SJSA1 (cell line): ENCODE data around the gene CDIP1. TPM values are rescaled to one million over a fixed set of nuclear protein-coding genes. Genes with fewer than 3 reads are reported as not detected.
A peak's percentile ranks its signal among the peaks of the same experiment; 100 is the strongest.
"Not testable (repeated sequence)": the region's sequence is repeated elsewhere in the genome, so short reads cannot be mapped to it uniquely, and the experiment has no call there.

Experiments
- DNase-seq, 2 experiments: peaks; one replicate each; pipeline ENCODE4 v3.0.0-alpha.2; 2015 to 2020; ENCODE audit warnings: low spot score in 2 of 2, low read depth in 1 of 2
- H3K27ac ChIP-seq: fragments of 250-450 bp; sonication (Bioruptor Pico); 2 replicates; pipeline ENCODE4 v1.5.1; 2020; ENCODE audit warnings: mild to moderate bottlenecking, moderate library complexity
- H3K27me3 ChIP-seq: fragments of 250-450 bp; sonication (Bioruptor Pico); replicated peaks from 2 replicates; pipeline ENCODE4 v1.5.1; 2020; ENCODE audit warnings: mild to moderate bottlenecking, moderate library complexity
- H3K36me3 ChIP-seq: fragments of 250-450 bp; sonication (Bioruptor Pico); 2 replicates; pipeline ENCODE4 v1.5.1; 2020; ENCODE audit warnings: mild to moderate bottlenecking
- H3K4me1 ChIP-seq: fragments of 250-450 bp; sonication (Bioruptor Pico); replicated peaks from 2 replicates; pipeline ENCODE4 v1.6.1; 2021; ENCODE audit warnings: mild to moderate bottlenecking
- H3K4me3 ChIP-seq: fragments of 250-450 bp; sonication (Bioruptor Pico); 2 replicates; pipeline ENCODE4 v1.5.1; 2020; ENCODE audit warnings: mild to moderate bottlenecking
- H3K9me3 ChIP-seq: fragments of 250-450 bp; sonication (Bioruptor Pico); replicated peaks from 2 replicates; pipeline ENCODE4 v1.5.1; 2020; ENCODE audit warnings: mild to moderate bottlenecking
- total RNA-seq: library from RNA; depleted of rRNA; stranded (reverse); fragments of >200 nt; shearing (Covaris generic); gene quantifications from 2 replicates; pipeline ENCODE4 v1.2.3, GENCODE V29; 2014; rRNA removed

Gene CDIP1
- 5.1 and 7.9 TPM in 2 replicates for total RNA-seq

- no peaks in the 10 kb centered on the region for H3K27me3 ChIP-seq
- no peak within 1 kb of the TSS for H3K27ac ChIP-seq
These were observed at the start of gene CDIP1 for GRCh38 chr16:4538350-4539235. Gene CDIP1 (minus strand): TSS chr16:4538773. CDS start chr16:4514130, 24,643 bp downstream.

DNA sequence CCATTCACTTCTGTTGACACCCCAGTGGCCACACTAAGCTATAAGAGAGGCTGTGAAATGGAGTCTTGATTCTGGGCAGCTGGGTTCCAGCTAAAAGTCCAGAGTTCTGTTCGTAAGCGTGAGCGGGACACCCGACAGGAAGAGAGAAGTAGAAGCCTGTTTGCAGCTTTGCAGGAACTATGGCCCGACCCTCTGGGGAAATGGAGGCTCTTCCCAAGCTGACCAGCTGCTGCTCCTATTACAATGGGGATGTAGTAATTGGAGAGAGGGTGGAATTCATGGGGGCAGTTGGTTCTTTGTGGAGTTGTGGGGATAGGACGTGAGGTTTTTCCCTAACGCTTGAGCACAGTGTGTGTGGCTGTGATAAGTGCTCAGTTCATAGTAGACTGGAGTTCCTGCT lies 47.7 kb upstream of the CDIP1 start:
- Histone ChIP-seq H3K27ac (no peak overlapping the region), H3K4me1 (no peaks in the 10 kb centered on the region), H3K36me3 (no peaks in the 10 kb centered on the region), H3K4me3 (no peak overlapping the region), H3K27me3 (no peaks in the 10 kb centered on the region; the same call in 1 of the 2 replicates), H3K9me3 (peaks cover 3% of the 10 kb centered on the region; the same call in 1 of the 2 replicates)
- DNase-seq: no peak

More at GRCh38 chr16:4538350-4539235, at the start of gene CDIP1:
- Histone ChIP-seq H3K9me3 (peaks cover 15% of the 10 kb centered on the region), H3K36me3 (no peaks in the 10 kb centered on the region), H3K4me3 (peak within 1 kb of the TSS; percentile 49), H3K4me1 (peaks cover 12% of the 10 kb centered on the region)
- DNase-seq: peak; percentile 91 to 95

DNA sequence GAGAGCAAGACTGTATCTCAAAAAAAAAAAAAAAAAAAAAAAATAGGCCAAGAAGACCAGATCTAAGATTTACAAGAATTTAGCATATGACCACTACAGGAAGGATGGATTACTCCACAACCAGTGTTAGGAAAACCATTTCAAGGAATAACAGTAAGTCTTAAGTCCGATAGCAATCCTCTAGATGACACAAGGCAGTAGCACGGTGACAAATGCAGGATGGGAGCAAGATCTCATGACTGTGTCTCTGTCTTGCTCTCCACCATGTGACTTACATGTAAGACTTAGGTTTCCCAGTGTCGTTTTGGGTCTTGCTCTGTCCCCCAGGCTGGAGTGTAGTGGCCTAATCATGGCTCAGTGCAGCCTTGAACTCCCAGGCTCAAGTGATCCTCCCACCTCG lies 45.3 kb upstream of the CDIP1 start:
- no peak overlapping the region for H3K27ac ChIP-seq
- DNase-seq: no peak

DNA sequence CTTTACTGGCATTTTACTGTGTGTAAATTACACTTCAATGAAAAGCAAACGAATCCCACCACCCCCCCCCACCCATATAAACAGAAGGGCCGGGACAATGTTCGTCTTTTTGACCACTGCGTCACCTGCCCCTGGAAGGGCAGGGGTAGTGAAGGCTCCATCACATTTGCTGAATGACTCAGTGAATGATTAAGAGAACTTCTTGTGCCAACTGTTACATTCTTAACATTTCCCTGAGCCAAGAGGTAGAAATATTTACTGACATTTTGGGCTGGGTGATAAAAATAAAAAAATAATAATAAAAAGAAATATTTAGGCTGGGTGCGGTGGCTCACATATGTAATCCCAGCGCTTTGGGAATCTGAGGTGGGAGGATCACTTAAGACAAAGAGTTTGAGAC lies 41.7 kb upstream of the CDIP1 start:
- H3K27me3 ChIP-seq: no peaks in the 10 kb centered on the region
- H3K4me1 ChIP-seq: no peaks in the 10 kb centered on the region
- H3K36me3 ChIP-seq: no peaks in the 10 kb centered on the region
- DNase-seq: no peak
- no peak overlapping the region for H3K4me3 ChIP-seq
- H3K27ac ChIP-seq: no peak overlapping the region
- no peaks in the 10 kb centered on the region for H3K9me3 ChIP-seq

More for the DNA sequence above, 45.3 kb upstream of the CDIP1 start:
- Histone ChIP-seq H3K9me3 (peaks cover 3% of the 10 kb centered on the region; the same call in 1 of the 2 replicates), H3K36me3 (no peaks in the 10 kb centered on the region), H3K4me3 (no peak overlapping the region), H3K4me1 (no peaks in the 10 kb centered on the region), H3K27me3 (no peaks in the 10 kb centered on the region; the same call in 1 of the 2 replicates)

DNA sequence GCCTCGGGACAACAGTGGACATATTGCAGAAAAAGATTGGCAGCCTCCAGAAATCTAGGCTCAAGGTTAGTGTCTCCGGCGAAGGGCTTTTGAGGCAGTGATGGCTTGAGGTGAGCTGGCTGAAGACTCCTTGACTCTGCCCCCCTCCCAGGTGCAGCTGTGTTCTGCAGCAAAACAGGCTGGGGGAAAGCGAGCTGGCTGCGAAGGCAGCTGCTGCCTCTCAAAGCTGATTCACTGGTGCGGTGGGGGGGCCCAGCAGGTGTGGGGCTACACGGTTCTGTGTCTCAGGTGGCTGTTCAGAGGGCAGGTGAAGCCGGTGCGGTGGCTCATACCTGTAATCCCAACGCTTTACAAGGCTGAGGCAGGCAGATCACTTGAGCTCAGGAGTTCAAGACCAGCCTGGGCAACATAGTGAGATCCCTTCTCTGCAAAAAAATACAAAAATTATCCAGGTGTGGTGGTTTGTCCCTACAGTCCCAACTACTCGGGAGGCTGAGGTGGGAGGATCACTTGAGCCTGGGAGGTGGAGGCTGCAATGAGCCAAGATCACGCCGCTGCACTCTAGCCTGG lies 40.5 kb upstream of the CDIP1 start:
- Histone ChIP-seq H3K36me3 (no peaks in the 10 kb centered on the region), H3K4me3 (no peak overlapping the region), H3K9me3 (no peaks in the 10 kb centered on the region), H3K4me1 (no peaks in the 10 kb centered on the region), H3K27ac (no peak overlapping the region), H3K27me3 (no peaks in the 10 kb centered on the region)
- DNase-seq: no peak

DNA sequence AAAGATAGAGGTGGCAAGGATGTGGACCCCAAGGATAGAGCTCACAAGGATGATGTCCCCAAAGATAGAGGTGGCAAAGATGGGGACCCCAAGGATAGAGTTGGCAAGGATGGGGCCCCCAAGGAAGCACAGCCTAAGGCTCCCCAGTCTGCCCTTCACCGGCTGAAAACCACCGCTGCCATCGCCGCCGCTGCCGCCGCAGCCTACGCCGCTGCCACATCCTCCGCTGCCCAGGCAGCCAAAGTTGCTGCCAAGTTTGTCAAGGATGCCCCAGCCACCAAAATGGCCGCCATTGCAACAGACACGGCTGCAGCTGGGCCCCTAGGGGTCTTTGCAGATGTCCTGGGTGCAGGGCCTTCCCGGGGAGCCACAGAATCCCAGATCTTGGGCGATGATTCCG lies 37.4 kb upstream of the CDIP1 start:
- no peaks in the 10 kb centered on the region for H3K9me3 ChIP-seq
- no peaks in the 10 kb centered on the region for H3K36me3 ChIP-seq
- no peak for DNase-seq
- H3K27ac ChIP-seq: no peak overlapping the region
- H3K4me1 ChIP-seq: no peaks in the 10 kb centered on the region
- H3K4me3 ChIP-seq: no peak overlapping the region
- no peaks in the 10 kb centered on the region for H3K27me3 ChIP-seq

DNA sequence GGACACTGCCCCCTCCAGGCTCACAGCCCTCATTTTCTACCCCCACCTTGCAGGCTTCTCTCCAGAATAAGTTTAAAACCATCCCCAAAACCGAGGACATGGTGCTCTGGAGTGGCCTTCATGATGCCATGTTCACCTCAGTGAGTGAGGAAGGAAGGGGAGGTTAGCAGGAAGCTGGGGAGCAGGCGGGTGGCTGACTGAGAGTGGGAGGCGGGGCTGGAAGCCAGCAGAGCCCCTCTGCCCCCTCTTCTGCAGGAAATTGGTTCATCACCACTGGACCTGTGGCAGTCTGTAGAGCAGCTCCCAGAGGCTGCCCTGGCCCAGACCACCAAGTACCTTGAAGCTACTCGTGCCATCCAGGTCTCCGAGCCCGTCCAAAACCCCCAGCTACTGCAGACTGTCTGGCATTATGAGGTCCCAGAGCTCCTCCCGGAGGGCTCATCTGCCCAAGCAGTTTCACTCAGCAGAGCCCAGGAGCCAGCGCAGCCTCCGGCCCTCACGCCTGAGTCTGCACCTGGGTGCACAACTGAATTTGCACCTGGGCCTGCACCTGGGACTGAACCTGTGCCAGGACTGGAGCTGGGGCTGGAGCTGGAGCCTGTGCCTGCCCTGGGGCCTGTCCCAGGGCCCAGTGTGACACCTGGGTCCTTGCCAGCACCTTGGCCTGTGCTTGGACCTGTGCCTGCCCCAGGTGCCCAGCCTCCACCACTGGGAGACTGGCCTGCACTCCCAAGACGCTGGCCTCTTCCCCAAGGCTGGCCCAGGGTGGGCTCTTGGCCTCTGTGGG lies 36.5 kb upstream of the CDIP1 start:
- no peak overlapping the region for H3K27ac ChIP-seq
- H3K27me3 ChIP-seq: no peaks in the 10 kb centered on the region
- DNase-seq: no peak
- no peak overlapping the region for H3K4me3 ChIP-seq
- no peaks in the 10 kb centered on the region for H3K4me1 ChIP-seq
- no peaks in the 10 kb centered on the region for H3K9me3 ChIP-seq
- H3K36me3 ChIP-seq: no peaks in the 10 kb centered on the region

- H3K36me3 ChIP-seq, H3K9me3 ChIP-seq, H3K4me1 ChIP-seq, H3K27me3 ChIP-seq, H3K27ac ChIP-seq, DNase-seq, H3K4me3 ChIP-seq: not testable (repeated sequence)
These were observed 35.4 kb upstream of the CDIP1 start for GRCh38 chr16:4573926-4574325.

GRCh38 chr16:4572715-4573114 lies 34.1 kb upstream of the CDIP1 start:
- H3K27me3 ChIP-seq: no peaks in the 10 kb centered on the region
- H3K9me3 ChIP-seq: no peaks in the 10 kb centered on the region
- DNase-seq: no peak
- no peak overlapping the region for H3K27ac ChIP-seq
- H3K36me3 ChIP-seq: no peaks in the 10 kb centered on the region
- no peak overlapping the region for H3K4me3 ChIP-seq
- no peaks in the 10 kb centered on the region for H3K4me1 ChIP-seq

DNA sequence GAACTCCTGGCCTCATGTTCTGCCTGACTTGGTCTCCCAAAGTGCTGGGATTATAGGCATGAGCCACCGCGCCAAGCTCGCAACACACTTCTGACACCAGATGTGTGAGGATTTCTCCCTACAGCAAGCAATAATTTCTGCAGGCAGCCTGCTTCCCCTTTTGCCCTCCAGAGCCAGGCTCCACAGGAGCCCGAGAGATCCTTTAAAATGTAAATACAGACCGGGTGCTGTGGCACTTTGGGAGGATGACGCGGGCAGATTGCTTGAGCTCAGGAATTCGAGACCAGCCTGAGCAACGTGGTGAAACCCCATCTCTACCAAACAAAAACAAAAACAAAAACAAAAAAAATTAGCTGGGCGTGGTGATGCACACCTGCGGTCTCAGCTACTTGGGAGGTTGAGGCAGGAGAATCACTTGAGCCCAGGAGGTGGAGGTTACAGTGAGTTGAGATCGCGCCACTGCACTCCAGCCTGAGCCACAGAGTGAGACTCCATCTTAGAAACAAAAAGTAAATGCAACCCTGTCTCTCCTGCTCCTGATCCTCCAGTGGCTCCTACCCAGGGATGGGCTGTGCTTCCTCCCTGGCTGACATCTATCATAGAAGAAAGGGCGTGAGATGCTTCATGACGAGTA lies 32.2 kb upstream of the CDIP1 start:
- DNase-seq: no peak
- no peaks in the 10 kb centered on the region for H3K4me1 ChIP-seq
- no peak overlapping the region for H3K27ac ChIP-seq
- H3K36me3 ChIP-seq: no peaks in the 10 kb centered on the region
- no peaks in the 10 kb centered on the region for H3K9me3 ChIP-seq
- no peak overlapping the region for H3K4me3 ChIP-seq
- no peaks in the 10 kb centered on the region for H3K27me3 ChIP-seq

- DNase-seq: no peak
- Histone ChIP-seq H3K4me3 (no peak overlapping the region), H3K27ac (no peak overlapping the region), H3K4me1 (no peaks in the 10 kb centered on the region), H3K27me3 (no peaks in the 10 kb centered on the region), H3K9me3 (no peaks in the 10 kb centered on the region), H3K36me3 (no peaks in the 10 kb centered on the region)
These were observed 31.5 kb upstream of the CDIP1 start for GRCh38 chr16:4570086-4570485.

GRCh38 chr16:4566144-4566543 lies 27.6 kb upstream of the CDIP1 start:
- no peaks in the 10 kb centered on the region for H3K36me3 ChIP-seq
- no peak for DNase-seq
- no peak overlapping the region for H3K27ac ChIP-seq
- H3K9me3 ChIP-seq: no peaks in the 10 kb centered on the region
- no peaks in the 10 kb centered on the region for H3K4me1 ChIP-seq
- H3K27me3 ChIP-seq: no peaks in the 10 kb centered on the region
- H3K4me3 ChIP-seq: no peak overlapping the region

GRCh38 chr16:4564661-4565267 lies 26.2 kb upstream of the CDIP1 start:
- no peak for DNase-seq
- Histone ChIP-seq H3K27me3 (no peaks in the 10 kb centered on the region; the same call in 1 of the 2 replicates), H3K4me1 (no peaks in the 10 kb centered on the region), H3K4me3 (no peak overlapping the region), H3K9me3 (no peaks in the 10 kb centered on the region), H3K27ac (no peak overlapping the region), H3K36me3 (no peaks in the 10 kb centered on the region)
